GM12865 (cell line): ENCODE results near the gene CCDC192.
A peak's percentile ranks its signal among the peaks of the same experiment; 100 is the strongest.

Source experiments
- DNase-seq: peaks from one replicate; pipeline ENCODE4 v3.0.0; 2010; ENCODE audit warnings: low read depth
- H3K4me3 ChIP-seq: 2 replicates; pipeline ENCODE4 v1.5.1; 2011; ENCODE audit warnings: mild to moderate bottlenecking, low read depth, low read length, control low read depth
- CTCF ChIP-seq: IDR thresholded peaks from 2 replicates; pipeline ENCODE4 v1.5.1; 2011; ENCODE audit warnings: low read length, control low read depth, low read depth, inconsistent platforms; ENCODE audit not compliant: insufficient read depth; ENCODE audit errors: missing control alignments

Gene CCDC192

GRCh38 chr5:127940854-127941253 lies 237.7 kb downstream of the CCDC192 start:
- DNase-seq: no peak
- H3K4me3 ChIP-seq: no peak overlapping the region
- TF ChIP-seq CTCF: no peak

DNA sequence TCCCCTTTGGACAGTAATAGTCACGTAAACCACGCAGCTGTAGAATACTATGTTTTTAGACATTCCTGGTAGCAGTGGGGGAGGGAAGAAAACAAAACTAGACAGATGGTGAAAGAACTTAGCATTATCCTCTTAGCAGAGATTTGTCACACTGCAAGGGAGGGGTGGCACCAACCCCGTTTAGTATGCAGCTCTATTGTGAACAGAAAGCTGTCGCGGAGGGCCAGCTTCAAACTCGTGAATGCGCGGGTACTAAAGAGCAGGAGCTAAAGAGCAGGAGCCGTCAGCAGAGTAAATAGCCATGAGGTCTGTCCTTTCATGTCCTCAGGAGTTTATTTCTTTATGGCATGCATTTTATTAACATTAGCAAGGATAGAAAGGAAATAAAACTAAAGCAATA lies 238.5 kb downstream of the CCDC192 start:
- no peak for TF ChIP-seq CTCF
- H3K4me3 ChIP-seq: no peak overlapping the region
- no peak for DNase-seq

DNA sequence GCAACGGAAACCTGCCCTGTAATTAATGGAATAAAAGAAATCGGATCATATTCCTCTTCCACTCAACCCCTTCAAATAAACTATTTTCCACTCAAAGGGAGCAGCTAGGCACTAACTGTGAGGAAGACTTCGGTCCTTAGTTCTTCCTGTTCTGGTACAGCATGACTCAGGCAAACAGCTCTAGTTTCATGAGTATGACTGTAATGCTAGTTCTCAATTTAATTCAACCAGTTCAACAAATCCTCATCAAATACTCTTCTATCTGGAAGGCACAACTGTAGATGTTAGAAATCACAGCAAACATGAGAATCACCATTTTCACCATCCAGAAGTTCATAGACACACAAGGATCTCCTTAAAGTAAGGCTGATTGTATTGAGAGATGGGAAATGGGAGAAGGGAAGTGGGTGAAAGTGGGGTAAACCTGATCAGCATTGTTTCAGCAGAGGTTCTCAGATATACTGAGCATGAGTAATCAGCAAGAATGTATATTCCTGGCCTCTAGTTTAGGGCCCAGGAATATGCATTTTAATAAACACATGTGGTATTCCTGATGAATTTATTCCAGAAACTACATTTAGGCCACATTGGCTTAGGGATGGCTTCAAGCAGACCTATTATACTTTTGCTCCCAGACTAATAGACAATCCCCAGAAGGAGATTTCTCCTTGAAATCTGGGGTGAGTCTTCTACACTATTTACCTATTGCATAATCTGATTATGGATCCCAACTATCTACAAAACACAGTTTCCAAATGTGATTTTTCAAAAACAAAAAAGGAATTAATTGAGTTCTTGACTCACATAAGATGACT lies 239.3 kb downstream of the CCDC192 start:
- DNase-seq: no peak
- no peak overlapping the region for H3K4me3 ChIP-seq
- TF ChIP-seq CTCF: no peak

DNA sequence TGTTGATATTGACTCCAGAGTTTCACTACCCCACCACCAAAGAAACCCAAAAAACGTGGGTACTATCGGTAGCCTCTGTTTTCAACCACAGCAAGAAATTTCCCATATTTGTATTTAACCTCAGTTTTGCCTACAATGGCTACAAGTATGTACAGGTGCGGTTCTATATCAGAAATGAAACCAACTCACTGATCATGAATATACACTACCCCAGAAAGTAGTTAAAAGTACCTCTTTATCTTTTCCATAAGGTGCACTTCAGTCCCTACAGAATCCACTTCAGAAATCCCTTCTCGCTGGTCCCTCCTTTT lies 239.8 kb downstream of the CCDC192 start:
- TF ChIP-seq CTCF: no peak
- peak; percentile 32 for DNase-seq
- H3K4me3 ChIP-seq: no peak overlapping the region

GRCh38 chr5:127944125-127944524 lies 240.9 kb downstream of the CCDC192 start:
- DNase-seq: no peak
- H3K4me3 ChIP-seq: no peak overlapping the region
- TF ChIP-seq CTCF: no peak

GRCh38 chr5:127947941-127948340 lies 244.8 kb downstream of the CCDC192 start:
- TF ChIP-seq CTCF: no peak

More at GRCh38 chr5:127947941-127948340, 244.8 kb downstream of the CCDC192 start:
- H3K4me3 ChIP-seq: no peak overlapping the region
- no peak for DNase-seq
